IPS-20b (cell line): ENCODE results near the gene SYPL2.
"Not testable (repeated sequence)": the region's sequence is repeated elsewhere in the genome, so short reads cannot be mapped to it uniquely, and the experiment has no call there.

ENCODE experiments used
- H3K27ac ChIP-seq: one replicate; pipeline ENCODE4 v1.5.1; 2013; ENCODE audit warnings: low read length
- H3K27me3 ChIP-seq: 2 replicates; pipeline ENCODE4 v1.6.1; 2013; ENCODE audit warnings: mild to moderate bottlenecking, low read length, inconsistent platforms; ENCODE audit not compliant: insufficient read depth
- H3K36me3 ChIP-seq: 2 replicates; pipeline ENCODE4 v1.6.1; 2013; ENCODE audit warnings: low read depth, mild to moderate bottlenecking, inconsistent platforms, low read length, moderate library complexity; ENCODE audit not compliant: insufficient read depth
- H3K4me1 ChIP-seq: 2 replicates; pipeline ENCODE4 v1.6.1; 2013; ENCODE audit warnings: mild to moderate bottlenecking, control low read depth, inconsistent platforms, low read length, moderate library complexity; ENCODE audit not compliant: insufficient read depth
- H3K4me3 ChIP-seq: 2 replicates; pipeline ENCODE4 v1.5.1; 2013; ENCODE audit warnings: mild to moderate bottlenecking, low read length, inconsistent platforms
- H3K9ac ChIP-seq: 2 replicates; pipeline ENCODE4 v1.6.1; 2013; ENCODE audit warnings: low read depth, mild to moderate bottlenecking, inconsistent platforms, low read length, moderate library complexity
- H3K9me3 ChIP-seq: 2 replicates; pipeline ENCODE4 v1.6.1; 2013; ENCODE audit warnings: mild to moderate bottlenecking, low read depth, low read length, inconsistent platforms; ENCODE audit not compliant: insufficient read depth

Gene SYPL2

DNA sequence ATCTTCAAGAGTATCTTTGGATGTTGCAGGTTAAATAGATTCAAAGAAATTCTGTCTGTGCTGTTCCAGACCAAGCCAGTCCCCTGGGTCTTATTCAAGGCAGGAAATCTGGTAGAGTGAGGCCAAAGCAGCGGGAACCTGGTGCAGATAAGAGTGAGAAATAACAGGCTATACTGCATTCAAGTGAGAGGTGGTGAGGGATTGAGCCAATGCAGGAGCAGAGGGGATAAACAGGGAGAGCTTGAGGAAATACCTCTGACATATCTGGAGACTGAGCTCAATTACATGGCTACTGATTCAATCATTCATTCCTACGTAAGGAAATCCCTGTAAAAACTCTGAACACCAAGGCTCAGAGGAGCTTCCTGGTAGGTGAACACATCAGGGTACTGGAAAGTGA is 22.9 kb upstream of the SYPL2 start:
- Histone ChIP-seq H3K27ac (no peak overlapping the region), H3K36me3 (no peaks in the 10 kb centered on the region), H3K9me3 (no peaks in the 10 kb centered on the region), H3K27me3 (0 out of 2 replicates have a peak, but pooled peaks cover 24% of the 10 kb centered on the region), H3K4me3 (no peak overlapping the region), H3K9ac (no peak overlapping the region), H3K4me1 (no peaks in the 10 kb centered on the region)

DNA sequence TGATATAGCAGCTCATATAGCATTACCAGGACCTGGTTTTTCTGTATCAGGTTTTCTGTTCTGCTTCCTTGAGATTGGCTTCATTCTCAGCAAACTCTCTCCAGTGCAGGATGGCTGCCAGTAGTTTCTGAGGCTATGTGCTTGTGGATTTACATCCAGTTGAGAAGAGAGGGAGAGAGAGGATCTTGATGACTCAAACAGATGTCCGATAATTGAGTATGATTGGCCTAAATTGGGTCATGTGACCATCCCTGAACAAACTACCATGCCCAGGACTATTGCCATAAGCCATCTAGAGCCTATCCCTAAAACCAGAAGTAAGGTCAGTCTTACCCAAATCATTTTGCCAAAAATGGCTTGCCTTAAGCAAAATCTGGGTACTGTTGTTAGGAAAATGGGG is 22.0 kb upstream of the SYPL2 start:
- Histone ChIP-seq H3K27ac (no peak overlapping the region), H3K27me3 (0 out of 2 replicates have a peak, but pooled peaks cover 24% of the 10 kb centered on the region), H3K9ac (no peak overlapping the region), H3K36me3 (no peaks in the 10 kb centered on the region), H3K4me1 (no peaks in the 10 kb centered on the region), H3K9me3 (no peaks in the 10 kb centered on the region), H3K4me3 (no peak overlapping the region)

DNA sequence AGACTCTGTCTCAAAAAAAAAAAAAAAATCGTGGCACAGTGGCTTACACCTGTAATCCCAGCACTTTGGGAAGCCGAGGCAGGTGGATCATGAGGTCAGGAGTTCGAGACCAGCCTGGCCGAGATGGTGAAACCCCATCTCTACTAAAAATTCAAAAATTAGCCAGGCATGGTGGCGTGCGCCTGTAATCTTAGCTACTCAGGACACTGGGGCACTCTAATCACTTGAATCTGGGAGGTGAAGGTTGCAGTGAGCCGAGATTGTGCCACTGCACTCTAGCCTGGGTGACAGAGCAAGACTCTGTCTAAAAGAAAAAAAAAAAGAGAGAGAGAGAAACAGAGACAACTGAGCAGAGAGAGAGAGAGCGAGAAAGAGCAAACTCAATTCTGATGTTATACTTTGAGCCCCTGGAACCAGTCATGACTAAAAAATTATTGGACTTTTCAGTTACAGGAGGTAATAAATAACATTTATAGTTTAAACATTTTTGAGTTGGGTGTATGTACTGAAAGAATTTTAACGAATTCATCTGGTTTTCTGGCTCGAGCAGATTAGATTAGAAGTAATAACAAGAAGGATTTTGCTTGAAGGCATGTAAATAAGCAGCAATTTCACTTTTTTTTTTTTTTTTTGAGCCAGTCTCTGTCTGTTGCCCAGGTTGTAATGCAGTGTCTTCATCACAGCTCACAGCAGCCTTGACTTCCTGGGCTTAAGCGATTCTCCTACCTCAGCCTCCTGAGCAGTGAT is 20.2 kb upstream of the SYPL2 start:
- not testable (repeated sequence) for H3K9me3 ChIP-seq

DNA sequence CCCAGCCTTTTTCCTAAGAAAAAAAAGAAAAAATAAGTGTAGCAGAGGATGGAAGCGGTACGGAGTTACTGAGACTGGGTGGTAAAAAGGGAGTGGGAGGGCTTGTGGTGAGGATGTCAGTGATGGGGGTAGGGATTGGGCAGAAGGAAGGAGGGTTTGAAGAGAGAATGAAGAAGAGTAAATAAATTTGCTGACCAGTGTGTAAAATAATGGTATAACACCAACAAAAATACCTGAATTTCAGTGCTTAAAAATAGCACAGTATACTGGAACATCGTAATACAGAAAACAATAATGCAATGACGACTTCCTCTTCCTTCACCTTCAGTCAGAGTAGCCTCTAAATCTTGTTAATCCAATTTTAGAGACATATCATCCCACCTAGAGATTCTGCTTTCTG is 18.8 kb upstream of the SYPL2 start:
- Histone ChIP-seq H3K4me1 (no peaks in the 10 kb centered on the region), H3K27ac (no peak overlapping the region), H3K4me3 (no peak overlapping the region), H3K27me3 (0 out of 2 replicates have a peak, but pooled peaks cover 19% of the 10 kb centered on the region), H3K9me3 (no peaks in the 10 kb centered on the region), H3K36me3 (no peaks in the 10 kb centered on the region), H3K9ac (no peak overlapping the region)

More for the DNA sequence above, 20.2 kb upstream of the SYPL2 start:
- H3K36me3 ChIP-seq, H3K4me3 ChIP-seq, H3K9ac ChIP-seq, H3K27ac ChIP-seq, H3K4me1 ChIP-seq: not testable (repeated sequence)
- H3K27me3 ChIP-seq: 0 out of 2 replicates have a peak, but pooled peaks cover 19% of the 10 kb centered on the region

DNA sequence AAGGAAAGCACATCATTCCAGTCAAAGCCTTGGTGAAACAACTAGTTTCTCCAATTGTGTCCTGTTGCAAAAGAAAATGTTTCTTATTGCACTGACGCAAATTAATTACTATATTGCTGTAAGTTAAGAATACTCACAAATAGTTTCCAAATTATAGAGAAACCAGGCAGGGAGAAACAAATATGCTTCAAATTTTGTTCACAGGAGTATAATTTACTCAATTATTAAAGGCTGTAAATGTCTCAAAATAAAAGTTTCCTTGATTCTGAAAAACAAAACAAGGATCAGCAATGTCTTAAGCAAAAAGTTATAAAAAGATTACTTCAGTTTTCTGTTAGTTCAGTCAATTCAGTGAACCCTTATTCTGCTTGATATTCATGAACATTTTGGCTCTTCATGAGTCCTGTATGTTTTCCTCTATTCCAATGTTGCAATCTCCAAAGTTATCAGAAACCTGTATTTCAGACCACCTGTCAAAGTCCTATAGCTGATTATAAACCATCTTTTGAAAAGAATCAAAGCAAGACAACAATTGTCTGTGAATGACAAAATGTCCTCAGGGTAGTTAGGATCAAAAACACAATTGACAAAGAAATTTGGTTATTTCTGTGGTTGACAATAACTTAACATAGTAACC is 11.7 kb upstream of the SYPL2 start:
- Histone ChIP-seq H3K27me3 (no peaks in the 10 kb centered on the region), H3K9me3 (peaks cover 19% of the 10 kb centered on the region), H3K36me3 (no peaks in the 10 kb centered on the region), H3K27ac (no peak overlapping the region), H3K4me3 (no peak overlapping the region), H3K9ac (no peak overlapping the region), H3K4me1 (no peaks in the 10 kb centered on the region)

DNA sequence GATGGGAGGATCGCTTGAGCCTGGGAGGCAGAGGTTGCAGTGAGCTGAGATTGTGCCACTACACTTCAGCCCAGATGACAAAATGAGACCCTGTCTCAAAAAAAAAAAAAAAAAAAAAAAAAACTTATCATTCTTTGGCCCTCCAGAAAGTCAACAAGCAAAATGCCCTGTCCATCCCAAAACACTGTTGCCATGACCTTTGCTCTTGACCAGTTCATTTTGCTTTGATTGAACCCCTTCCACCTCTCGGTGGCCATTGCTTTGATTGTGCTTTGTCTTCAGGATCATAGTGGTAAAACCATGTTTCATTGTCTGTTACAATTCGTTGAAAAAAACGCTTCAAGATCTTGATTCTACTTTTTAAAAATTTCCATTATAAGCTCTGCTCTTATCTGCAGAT is 8.5 kb upstream of the SYPL2 start:
- Histone ChIP-seq H3K9ac (no peak overlapping the region), H3K9me3 (peaks cover 19% of the 10 kb centered on the region), H3K4me3 (no peak overlapping the region), H3K36me3 (no peaks in the 10 kb centered on the region), H3K4me1 (no peaks in the 10 kb centered on the region), H3K27me3 (peaks cover 7% of the 10 kb centered on the region), H3K27ac (no peak overlapping the region)

DNA sequence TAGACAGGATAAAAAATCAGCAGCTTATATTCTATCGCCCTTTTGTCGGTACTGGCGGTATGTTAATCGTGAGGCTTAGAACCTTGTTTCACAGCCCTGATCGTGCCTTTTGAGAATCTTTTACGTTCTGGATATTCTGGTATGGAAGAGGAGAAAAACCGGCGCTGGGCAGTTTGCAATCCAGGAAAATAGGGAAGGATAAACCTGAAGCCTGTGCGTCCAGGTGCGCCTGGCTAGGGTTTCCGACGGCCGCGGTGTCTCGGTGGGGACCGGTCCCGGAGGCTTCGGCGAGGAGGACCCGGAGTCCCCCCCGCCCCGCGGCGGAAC is 258 bp upstream of the SYPL2 start:
- H3K4me3 ChIP-seq: peak overlapping the region; percentile 50
- no peak overlapping the region for H3K9ac ChIP-seq
- peaks cover 86% of the 10 kb centered on the region for H3K27me3 ChIP-seq
- no peaks in the 10 kb centered on the region for H3K36me3 ChIP-seq
- H3K4me1 ChIP-seq: peaks cover 7% of the 10 kb centered on the region; the same call in 1 of the 2 replicates
- no peaks in the 10 kb centered on the region for H3K9me3 ChIP-seq
- H3K27ac ChIP-seq: no peak overlapping the region

DNA sequence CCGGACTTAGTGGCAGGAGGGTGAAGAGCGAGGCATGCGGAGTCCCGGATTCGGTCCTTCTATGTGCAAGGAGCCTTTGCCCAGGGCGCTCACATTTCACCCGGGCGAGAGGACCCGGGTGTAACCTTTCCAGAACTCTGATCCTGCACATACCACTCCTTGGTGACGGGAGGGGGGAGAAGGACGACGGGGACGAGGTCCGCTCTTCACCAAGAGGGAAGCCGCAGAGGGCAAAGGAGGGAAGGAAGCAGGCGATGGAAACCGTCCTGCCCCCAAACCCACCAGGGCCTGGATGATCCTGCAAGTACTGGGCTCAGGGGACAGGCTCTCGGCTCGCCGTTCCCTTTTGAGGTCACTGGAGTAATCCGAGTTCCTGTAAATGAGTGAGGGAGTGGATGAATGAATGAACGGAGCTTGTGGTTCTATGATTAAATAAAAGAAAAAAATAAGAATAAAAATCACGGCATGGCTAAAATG is 993 bp downstream of the SYPL2 start:
- H3K27ac ChIP-seq: no peak overlapping the region
- H3K4me1 ChIP-seq: peaks cover 7% of the 10 kb centered on the region; the same call in 1 of the 2 replicates
- H3K9me3 ChIP-seq: no peaks in the 10 kb centered on the region
- no peak overlapping the region for H3K9ac ChIP-seq
- no peaks in the 10 kb centered on the region for H3K36me3 ChIP-seq
- peak overlapping the region; percentile 66 for H3K4me3 ChIP-seq
- H3K27me3 ChIP-seq: peaks cover 84% of the 10 kb centered on the region

DNA sequence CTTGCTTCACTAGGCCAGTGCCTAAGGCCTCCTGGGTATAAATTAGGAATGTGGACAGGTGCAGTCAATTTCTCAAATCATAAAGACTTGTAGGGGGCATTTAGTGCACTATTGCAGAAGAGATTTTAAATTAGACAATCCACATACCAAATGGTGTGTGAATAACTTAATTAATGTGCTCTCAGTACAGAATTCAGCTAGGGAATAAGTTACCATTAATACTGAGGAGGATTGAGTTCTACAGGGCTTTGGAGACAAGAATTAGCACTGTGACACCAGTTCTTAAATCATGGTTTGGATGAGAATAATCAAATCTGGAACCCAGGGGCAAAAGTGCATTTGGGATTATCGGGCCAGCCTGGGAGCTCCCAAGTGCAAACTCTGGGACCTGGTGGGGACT is 1.7 kb downstream of the SYPL2 start:
- Histone ChIP-seq H3K9ac (no peak overlapping the region), H3K9me3 (no peaks in the 10 kb centered on the region), H3K36me3 (no peaks in the 10 kb centered on the region), H3K27ac (no peak overlapping the region), H3K27me3 (peaks cover 77% of the 10 kb centered on the region), H3K4me3 (no peak overlapping the region), H3K4me1 (peaks cover 7% of the 10 kb centered on the region; the same call in 1 of the 2 replicates)

DNA sequence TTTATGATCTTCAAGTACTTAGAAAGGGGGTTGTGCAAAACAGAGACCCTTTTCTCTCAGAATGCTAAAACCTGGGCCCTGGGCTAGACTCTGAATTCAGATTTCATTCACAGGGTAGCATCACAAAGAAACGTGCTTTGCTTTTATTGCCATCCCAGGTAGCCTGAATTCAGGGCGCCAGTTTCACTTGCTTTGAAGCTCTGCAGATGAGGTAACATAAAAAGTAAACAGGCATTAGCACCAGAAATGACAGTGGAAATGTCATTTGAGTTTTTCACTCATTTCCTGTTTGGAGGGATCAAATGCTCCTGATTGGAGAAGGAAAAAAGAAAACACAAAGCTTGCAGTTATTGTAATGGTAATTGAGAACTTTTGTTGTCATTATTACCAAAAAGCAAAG is 2.6 kb downstream of the SYPL2 start:
- Histone ChIP-seq H3K9ac (no peak overlapping the region), H3K36me3 (no peaks in the 10 kb centered on the region), H3K9me3 (no peaks in the 10 kb centered on the region), H3K4me3 (no peak overlapping the region), H3K27ac (no peak overlapping the region), H3K27me3 (peaks cover 69% of the 10 kb centered on the region), H3K4me1 (peaks cover 7% of the 10 kb centered on the region; the same call in 1 of the 2 replicates)

DNA sequence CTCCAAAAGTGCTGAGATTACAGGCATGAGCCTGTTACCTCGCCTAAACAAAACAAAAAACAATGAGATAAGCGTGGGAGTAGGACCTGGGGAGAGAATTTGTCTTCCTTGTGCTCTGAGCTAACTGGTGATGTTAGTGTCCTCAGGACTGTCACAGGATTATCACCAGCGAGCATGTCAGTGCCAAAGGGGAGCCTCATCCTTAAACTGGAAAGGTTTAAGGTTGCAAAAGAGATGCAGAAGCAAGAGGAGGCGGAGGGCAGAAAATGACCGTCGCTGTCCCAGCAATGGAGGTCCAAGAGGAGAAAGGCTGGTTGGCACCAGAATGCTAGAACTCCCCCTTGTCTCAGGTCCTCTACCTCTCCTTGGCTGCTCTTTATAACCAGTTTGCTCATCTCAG is 3.9 kb downstream of the SYPL2 start:
- H3K4me1 ChIP-seq: peaks cover 7% of the 10 kb centered on the region; the same call in 1 of the 2 replicates
- peaks cover 55% of the 10 kb centered on the region for H3K27me3 ChIP-seq
- H3K36me3 ChIP-seq: no peaks in the 10 kb centered on the region
- H3K27ac ChIP-seq: no peak overlapping the region
- H3K4me3 ChIP-seq: no peak overlapping the region
- no peaks in the 10 kb centered on the region for H3K9me3 ChIP-seq
- H3K9ac ChIP-seq: no peak overlapping the region

DNA sequence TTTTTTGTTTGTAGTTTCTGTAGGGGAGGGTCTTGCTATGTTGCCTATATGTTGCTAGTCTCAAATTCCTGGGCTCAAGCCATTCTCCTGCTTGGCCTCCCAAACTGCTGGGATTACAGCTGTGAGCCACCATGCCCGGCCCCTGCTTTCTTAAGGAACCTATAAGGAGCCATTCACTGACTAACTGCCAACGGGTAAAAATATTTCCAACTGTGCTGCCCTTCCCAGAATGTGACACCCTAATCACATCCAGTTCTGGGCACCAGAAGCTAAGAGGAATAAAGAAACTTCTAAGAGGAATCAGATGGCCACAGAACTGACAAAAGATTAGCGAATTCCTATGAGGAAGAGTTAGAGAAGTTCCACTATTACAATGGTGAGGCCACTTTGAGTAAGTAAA is 6.4 kb downstream of the SYPL2 start:
- Histone ChIP-seq H3K27me3 (peaks cover 30% of the 10 kb centered on the region), H3K27ac (no peak overlapping the region), H3K9ac (no peak overlapping the region), H3K36me3 (no peaks in the 10 kb centered on the region), H3K4me1 (peaks cover 7% of the 10 kb centered on the region; the same call in 1 of the 2 replicates), H3K4me3 (no peak overlapping the region), H3K9me3 (no peaks in the 10 kb centered on the region)
